Activated CD8-positive, alpha-beta T cell treated with anti-CD3 and anti-CD28 coated beads, Interleukin-2, amount 10 ng/mL, durations not matched to agents 7 days and 5 days (primary cell): Measurements from ENCODE around the gene PLA2G12A. TPM values are rescaled to one million over a fixed set of nuclear protein-coding genes. Genes with fewer than 3 reads are reported as not detected.

Source experiments
- ATAC-seq: fragments of 150-1000 bp; cut with Tn5 transposase; one replicate; pipeline ENCODE4 v1.10.0; 2021; ENCODE audit warnings: moderate library complexity
- CTCF ChIA-PET: fragments of 350-600 bp; sonication (Branson Sonifier 250); formaldehyde crosslinking; loops from one replicate; lab custom pipeline; 2021; ENCODE audit warnings: antibody characterized with exemption; lab: Charles Lee
- POLR2A ChIA-PET: fragments of 350-600 bp; sonication (Branson Sonifier 250); formaldehyde crosslinking; loops from one replicate; lab custom pipeline; 2021; ENCODE audit warnings: antibody characterized with exemption; lab: Charles Lee
- DNase-seq: peaks from one replicate; pipeline ENCODE4 v3.0.0-alpha.2; 2020
- H3K27ac Mint-ChIP-seq: one replicate; pipeline ENCODE4 v1.8.0; 2021; ENCODE audit warnings: mild to moderate bottlenecking, mixed read lengths
- H3K27me3 Mint-ChIP-seq: one replicate; pipeline ENCODE4 v1.8.0; 2021; ENCODE audit warnings: low read depth, mixed read lengths
- H3K36me3 Mint-ChIP-seq: one replicate; pipeline ENCODE4 v1.8.0; 2021; ENCODE audit warnings: low read depth, mixed read lengths
- H3K4me1 Mint-ChIP-seq: one replicate; pipeline ENCODE4 v1.8.0; 2021; ENCODE audit warnings: low read depth, mixed read lengths
- H3K4me3 Mint-ChIP-seq: one replicate; pipeline ENCODE4 v1.8.0; 2021; ENCODE audit warnings: mild to moderate bottlenecking, mixed read lengths
- H3K9me3 Mint-ChIP-seq: one replicate; pipeline ENCODE4 v1.8.0; 2022; ENCODE audit warnings: mixed read lengths; ENCODE audit not compliant: insufficient read depth
- total RNA-seq, 2 experiments: library from RNA; stranded (reverse); gene quantifications; one replicate each; pipeline ENCODE4 v1.2.3, GENCODE V29; 2021

PLA2G12A gene
- total RNA-seq, 2 experiments from 2014 or later = 13.6 to 20.4 TPM

GRCh38 chr4:109746728-109747127 lies 16.9 kb upstream of the PLA2G12A start:
- no peaks in the 10 kb centered on the region for H3K36me3 Mint-ChIP-seq
- ATAC-seq = no peak
- ChIA-PET POLR2A (no interaction called here), CTCF (no interaction called here)
- no peak overlapping the region for H3K27ac Mint-ChIP-seq
- no peaks in the 10 kb centered on the region for H3K4me1 Mint-ChIP-seq
- H3K9me3 Mint-ChIP-seq = no peaks in the 10 kb centered on the region
- no peak overlapping the region for H3K4me3 Mint-ChIP-seq
- H3K27me3 Mint-ChIP-seq = peaks cover 16% of the 10 kb centered on the region
- no peak for DNase-seq

GRCh38 chr4:109745830-109746229 lies 16.0 kb upstream of the PLA2G12A start:
- CTCF ChIA-PET = no interaction called here
- peaks cover 16% of the 10 kb centered on the region for H3K27me3 Mint-ChIP-seq
- H3K27ac Mint-ChIP-seq = no peak overlapping the region
- no peak for DNase-seq
- no peaks in the 10 kb centered on the region for H3K9me3 Mint-ChIP-seq
- ATAC-seq = no peak
- no peak overlapping the region for H3K4me3 Mint-ChIP-seq
- H3K36me3 Mint-ChIP-seq = no peaks in the 10 kb centered on the region
- H3K4me1 Mint-ChIP-seq = no peaks in the 10 kb centered on the region
- POLR2A ChIA-PET = no interaction called here

- Mint-ChIP-seq H3K27me3 (peaks cover 18% of the 10 kb centered on the region), H3K9me3 (no peaks in the 10 kb centered on the region), H3K4me1 (no peaks in the 10 kb centered on the region), H3K27ac (no peak overlapping the region), H3K4me3 (no peak overlapping the region), H3K36me3 (no peaks in the 10 kb centered on the region)
- ChIA-PET CTCF (interaction anchor here (0.9 kb wide), 1 partner anchor 307 kb away, joined by 3 read pairs; no protein-coding TSS in a partner anchor), POLR2A (no interaction called here)
- ATAC-seq (no peak), DNase-seq (no peak)
Measured at GRCh38 chr4:109739547-109739946, 9.7 kb upstream of the PLA2G12A start.

- no peak overlapping the region for H3K27ac Mint-ChIP-seq
Measured at GRCh38 chr4:109738104-109738872, 8.4 kb upstream of the PLA2G12A start.

GRCh38 chr4:109735566-109736365 lies 5.9 kb upstream of the PLA2G12A start:
- no peak for DNase-seq

More at GRCh38 chr4:109738104-109738872, 8.4 kb upstream of the PLA2G12A start:
- no peaks in the 10 kb centered on the region for H3K9me3 Mint-ChIP-seq
- H3K36me3 Mint-ChIP-seq = no peaks in the 10 kb centered on the region
- H3K4me3 Mint-ChIP-seq = no peak overlapping the region
- CTCF ChIA-PET = no interaction called here
- POLR2A ChIA-PET = no interaction called here
- peaks cover 16% of the 10 kb centered on the region for H3K27me3 Mint-ChIP-seq
- DNase-seq = no peak
- no peak for ATAC-seq
- no peaks in the 10 kb centered on the region for H3K4me1 Mint-ChIP-seq

GRCh38 chr4:109733728-109734127 lies 3.9 kb upstream of the PLA2G12A start:
- Mint-ChIP-seq H3K27ac (no peak overlapping the region), H3K4me3 (no peak overlapping the region), H3K36me3 (no peaks in the 10 kb centered on the region), H3K9me3 (no peaks in the 10 kb centered on the region), H3K4me1 (peaks cover 9% of the 10 kb centered on the region), H3K27me3 (peaks cover 11% of the 10 kb centered on the region)
- CTCF ChIA-PET = no interaction called here
- DNase-seq = no peak
- POLR2A ChIA-PET = no interaction called here
- no peak for ATAC-seq

More at GRCh38 chr4:109735566-109736365, 5.9 kb upstream of the PLA2G12A start:
- no peaks in the 10 kb centered on the region for H3K4me1 Mint-ChIP-seq
- H3K36me3 Mint-ChIP-seq = no peaks in the 10 kb centered on the region
- H3K27ac Mint-ChIP-seq = no peak overlapping the region
- H3K4me3 Mint-ChIP-seq = no peak overlapping the region
- no peaks in the 10 kb centered on the region for H3K9me3 Mint-ChIP-seq
- peaks cover 15% of the 10 kb centered on the region for H3K27me3 Mint-ChIP-seq
- no peak for ATAC-seq
- ChIA-PET POLR2A (no interaction called here), CTCF (no interaction called here)

- H3K27me3 Mint-ChIP-seq = peaks cover 5% of the 10 kb centered on the region
- H3K4me3 Mint-ChIP-seq = peak overlapping the region; percentile 81
- no peak for DNase-seq
- ATAC-seq = no peak
- POLR2A ChIA-PET = interaction anchor here (0.6 to 1.7 kb wide), 4 partner anchors 21 to 431 kb away, joined by 3 to 8 read pairs (median 3); no protein-coding TSS in a partner anchor
- H3K27ac Mint-ChIP-seq = peak overlapping the region; percentile 81
- H3K36me3 Mint-ChIP-seq = peaks cover 4% of the 10 kb centered on the region
- CTCF ChIA-PET = interaction anchor here (0.6 to 1.4 kb wide), 8 partner anchors 32 to 298 kb away, joined by 3 to 4 read pairs (median 4); partner anchors contain the start of genes MCUB and SEC24B
- H3K4me1 Mint-ChIP-seq = peaks cover 19% of the 10 kb centered on the region
- no peaks in the 10 kb centered on the region for H3K9me3 Mint-ChIP-seq
Measured at GRCh38 chr4:109730619-109731545, 1.0 kb upstream of the PLA2G12A start.

GRCh38 chr4:109729117-109729717 lies 653 bp downstream of the PLA2G12A start:
- DNase-seq (peak; percentile 46), ATAC-seq (peak; percentile 60)
- H3K4me3 Mint-ChIP-seq = peak overlapping the region; percentile 85
- peak overlapping the region; percentile 80 for H3K27ac Mint-ChIP-seq
- no peaks in the 10 kb centered on the region for H3K9me3 Mint-ChIP-seq
- H3K36me3 Mint-ChIP-seq = peaks cover 4% of the 10 kb centered on the region
- CTCF ChIA-PET = interaction anchor here (1.4 kb wide), 1 partner anchor 38 kb away, joined by 4 read pairs; no protein-coding TSS in a partner anchor
- H3K27me3 Mint-ChIP-seq = peaks cover 3% of the 10 kb centered on the region
- POLR2A ChIA-PET = no interaction called here
- peaks cover 19% of the 10 kb centered on the region for H3K4me1 Mint-ChIP-seq

GRCh38 chr4:109728385-109728784 lies 1.5 kb downstream of the PLA2G12A start:
- H3K9me3 Mint-ChIP-seq = no peaks in the 10 kb centered on the region
- no peak for ATAC-seq
- ChIA-PET CTCF (no interaction called here), POLR2A (no interaction called here)
- peak overlapping the region; percentile 85 for H3K4me3 Mint-ChIP-seq
- H3K4me1 Mint-ChIP-seq = peaks cover 19% of the 10 kb centered on the region
- H3K27me3 Mint-ChIP-seq = peaks cover 2% of the 10 kb centered on the region
- DNase-seq = no peak
- H3K27ac Mint-ChIP-seq = no peak overlapping the region
- peaks cover 5% of the 10 kb centered on the region for H3K36me3 Mint-ChIP-seq

GRCh38 chr4:109723110-109723509 lies 6.8 kb downstream of the PLA2G12A start:
- peaks cover 4% of the 10 kb centered on the region for H3K4me1 Mint-ChIP-seq

GRCh38 chr4:109722357-109722756 lies 7.5 kb downstream of the PLA2G12A start:
- Mint-ChIP-seq H3K9me3 (no peaks in the 10 kb centered on the region), H3K36me3 (peaks cover 9% of the 10 kb centered on the region), H3K4me1 (no peaks in the 10 kb centered on the region), H3K27me3 (no peaks in the 10 kb centered on the region), H3K4me3 (no peak overlapping the region), H3K27ac (no peak overlapping the region)
- no peak for ATAC-seq
- no peak for DNase-seq
- ChIA-PET POLR2A (no interaction called here), CTCF (no interaction called here)

More at GRCh38 chr4:109723110-109723509, 6.8 kb downstream of the PLA2G12A start:
- Mint-ChIP-seq H3K27ac (no peak overlapping the region), H3K27me3 (no peaks in the 10 kb centered on the region), H3K9me3 (no peaks in the 10 kb centered on the region), H3K36me3 (peaks cover 9% of the 10 kb centered on the region), H3K4me3 (no peak overlapping the region)
- POLR2A ChIA-PET = no interaction called here
- no peak for ATAC-seq
- DNase-seq = no peak
- CTCF ChIA-PET = no interaction called here
